ENCODE results near the gene ATP5F1B.
"Not testable (repeated sequence)": the region's sequence is repeated elsewhere in the genome, so short reads cannot be mapped to it uniquely, and the experiment has no call there.

Gene ATP5F1B
- total RNA-seq, result 432 to 875 (median 799) reads per million in 18 experiments

DNA sequence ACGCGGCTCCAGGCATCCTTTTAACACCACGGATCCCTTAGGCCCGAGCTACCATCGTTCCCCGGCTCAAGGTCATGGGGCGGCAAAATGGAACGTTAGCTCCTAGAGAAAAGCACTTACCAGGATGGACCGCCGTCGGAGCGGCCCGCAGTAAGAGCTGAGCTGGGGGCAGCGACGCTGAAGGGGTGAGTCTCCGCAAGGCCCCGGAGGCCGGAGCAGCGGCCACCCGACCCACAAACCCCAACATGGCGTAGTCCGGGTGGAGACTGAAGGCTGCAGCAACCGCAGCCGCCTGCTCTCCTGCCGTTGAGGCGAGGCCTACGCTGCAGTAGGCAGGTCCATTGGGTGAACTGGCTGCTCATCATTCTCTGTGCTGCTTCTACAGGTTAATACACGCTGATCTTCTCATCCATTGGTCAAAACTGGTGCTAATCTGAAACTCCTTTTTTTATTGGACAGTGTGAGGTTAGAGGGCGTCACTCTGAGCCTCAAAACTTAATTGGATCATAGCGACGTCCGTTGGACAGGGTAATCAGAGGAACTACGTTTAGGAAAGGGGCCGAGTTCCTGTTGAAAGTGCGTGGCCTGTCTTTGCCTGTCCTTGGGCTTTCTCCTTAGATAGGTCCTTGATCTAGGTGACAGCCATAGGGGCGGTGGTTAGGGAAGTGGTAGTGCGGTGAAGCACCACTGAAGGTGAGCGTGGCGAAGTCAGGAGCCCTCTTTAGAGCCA, at the start of gene ATP5F1B:
Gene ATP5F1B, minus strand, starts transcription at position 268 of the 730 bp plus-strand sequence. Its CDS starts 21 bp downstream, at position 247.
- DNase-seq, result peak; percentile 100

DNA sequence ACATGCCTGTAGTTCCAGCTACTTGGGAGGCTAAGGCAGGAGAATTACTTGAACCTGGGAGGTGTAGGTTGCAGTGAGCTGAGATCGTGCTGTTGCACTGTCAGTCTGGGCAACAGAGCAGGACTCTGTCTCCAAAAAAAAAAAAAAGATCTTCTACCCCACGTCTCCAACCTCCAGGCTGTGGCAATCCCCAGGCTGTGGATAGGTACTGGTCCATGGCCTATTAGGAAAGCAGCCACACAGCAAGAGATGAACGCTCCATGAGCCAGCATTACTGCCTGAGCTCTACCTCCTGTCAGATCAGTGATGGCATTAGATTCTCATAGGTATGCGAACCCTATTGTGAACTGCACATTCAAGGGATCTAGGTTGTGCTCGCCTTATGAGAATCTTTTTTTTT, 48.4 kb upstream of the ATP5F1B start:
- DNase-seq, result no peak

DNA sequence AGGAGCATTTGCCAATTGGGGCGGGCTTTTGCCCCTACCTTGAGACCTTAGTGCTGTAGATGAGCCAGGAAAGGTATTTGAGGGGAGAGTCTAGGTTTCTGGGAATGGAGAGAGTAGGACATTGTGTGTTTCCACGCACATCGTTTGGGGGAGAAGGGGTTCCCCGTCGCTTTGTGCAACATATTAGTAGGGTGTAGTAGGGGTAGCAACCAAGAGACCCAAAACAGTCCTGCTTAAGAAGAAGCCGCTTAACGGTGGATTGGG, 43.0 kb upstream of the ATP5F1B start:
- no peak for DNase-seq

DNA sequence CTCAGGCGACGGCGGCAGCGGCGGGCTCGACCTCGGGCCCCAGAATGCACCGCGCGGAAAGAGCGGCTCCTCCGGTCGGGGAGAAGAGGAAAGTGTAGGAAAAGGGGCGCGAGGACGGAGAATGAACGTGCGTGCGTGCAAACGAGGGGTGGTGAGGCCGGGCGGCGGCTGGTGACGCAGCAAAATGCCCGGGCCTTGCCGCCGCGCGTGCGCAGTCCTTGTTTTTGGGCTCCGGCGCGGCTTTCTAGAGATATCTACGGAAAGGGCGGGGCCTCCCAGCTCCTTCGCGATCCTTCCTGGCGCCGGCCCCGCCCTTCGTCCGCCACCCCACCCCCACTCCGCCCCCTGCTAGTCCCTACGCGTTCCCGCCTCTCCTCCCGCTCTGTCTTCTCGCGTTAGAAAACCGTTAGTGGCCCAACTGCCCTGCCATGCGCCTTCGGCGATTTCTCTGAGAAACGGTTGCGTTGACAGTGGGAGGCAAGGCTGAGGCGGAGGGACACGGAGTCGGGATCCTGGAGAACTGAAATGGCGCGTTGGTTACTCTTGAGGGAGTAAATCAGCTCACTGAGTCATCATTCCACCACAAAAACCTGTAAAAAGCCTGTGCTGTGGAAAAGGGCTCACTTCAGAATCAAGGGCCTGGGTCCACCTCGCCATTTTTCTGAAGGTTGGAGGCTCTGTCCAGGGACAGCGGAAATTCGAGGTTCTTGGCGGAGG, 42.5 kb upstream of the ATP5F1B start, which contains the start of gene PTGES3:
Gene PTGES3, minus strand, starts transcription at position 156 of the 717 bp plus-strand sequence. CDS start 285 bp downstream, outside the sequence.
- DNase-seq, result peak; percentile 98 to 99

DNA sequence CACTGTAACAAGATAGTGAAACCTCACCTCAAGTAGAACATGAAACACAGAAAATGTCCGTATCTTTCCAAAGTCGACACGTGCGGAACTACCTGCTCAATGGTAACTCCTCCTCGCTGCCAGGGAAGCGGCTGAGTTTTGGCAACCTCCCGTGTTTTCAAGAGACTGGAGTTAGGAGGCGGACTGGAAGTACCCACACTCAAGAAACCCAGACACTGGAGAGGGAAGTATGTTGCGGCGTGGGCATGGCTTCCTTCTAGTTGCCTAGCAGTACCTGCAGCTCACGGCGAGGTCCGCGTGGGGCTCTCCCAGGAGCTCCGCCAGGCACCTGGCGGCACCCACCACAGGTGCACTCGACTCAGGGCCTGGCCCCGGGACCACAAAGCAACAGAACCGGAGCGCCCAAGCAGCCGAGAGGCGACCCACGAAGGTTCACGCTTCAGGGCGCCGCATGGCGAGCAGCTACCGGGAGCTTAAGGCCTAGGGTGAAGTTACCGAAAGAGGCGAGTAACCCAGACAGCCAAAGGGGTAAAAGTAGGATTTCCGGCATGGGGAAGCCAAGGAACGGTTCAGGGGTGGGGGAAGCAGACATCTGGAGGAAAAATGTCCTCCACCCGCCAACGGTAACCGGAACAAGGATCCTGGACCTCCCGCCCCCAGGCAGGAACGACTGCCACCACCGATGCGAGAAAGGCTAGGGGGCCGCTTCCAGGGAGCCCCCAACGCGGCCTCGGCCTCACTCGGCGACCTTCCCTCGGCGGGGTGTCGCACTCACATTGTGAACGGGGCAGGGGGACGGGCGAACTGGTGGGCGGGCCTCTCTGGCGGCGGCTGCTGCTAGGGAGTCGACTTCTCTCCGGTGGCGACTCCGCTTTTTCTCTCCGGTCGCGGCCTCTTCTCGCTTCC, 41.7 kb upstream of the ATP5F1B start:
- DNase-seq, result peak; percentile 64 to 88

DNA sequence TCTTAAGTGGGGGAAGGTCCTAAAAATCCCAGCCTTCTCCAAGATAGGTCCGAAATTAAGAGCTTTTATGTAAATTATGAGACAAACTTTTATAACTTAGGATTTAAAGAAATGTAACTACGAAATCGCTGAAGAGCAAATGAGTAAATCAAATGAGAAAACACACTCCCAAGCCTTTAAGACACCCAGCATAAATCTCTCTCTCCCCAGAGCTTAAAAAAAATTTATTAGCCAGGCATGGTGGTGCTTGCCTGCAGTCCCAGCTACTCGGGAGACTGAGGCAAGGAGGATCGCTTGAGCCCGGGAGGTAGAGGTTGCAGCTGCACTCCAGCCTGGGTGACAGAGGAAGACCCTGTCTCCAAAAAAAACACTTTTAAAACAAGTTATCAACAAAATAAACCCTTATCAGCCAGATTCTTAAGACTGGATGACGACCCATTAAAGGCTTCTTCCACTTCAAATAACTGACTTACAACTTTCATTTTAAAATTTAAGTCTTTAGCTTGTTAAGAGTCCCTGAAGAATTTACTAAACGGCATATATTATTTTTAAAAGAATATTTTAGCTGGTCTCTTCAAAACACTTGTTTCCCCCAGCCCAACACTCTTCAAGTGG, 39.1 kb upstream of the ATP5F1B start:
- DNase-seq, result no peak

DNA sequence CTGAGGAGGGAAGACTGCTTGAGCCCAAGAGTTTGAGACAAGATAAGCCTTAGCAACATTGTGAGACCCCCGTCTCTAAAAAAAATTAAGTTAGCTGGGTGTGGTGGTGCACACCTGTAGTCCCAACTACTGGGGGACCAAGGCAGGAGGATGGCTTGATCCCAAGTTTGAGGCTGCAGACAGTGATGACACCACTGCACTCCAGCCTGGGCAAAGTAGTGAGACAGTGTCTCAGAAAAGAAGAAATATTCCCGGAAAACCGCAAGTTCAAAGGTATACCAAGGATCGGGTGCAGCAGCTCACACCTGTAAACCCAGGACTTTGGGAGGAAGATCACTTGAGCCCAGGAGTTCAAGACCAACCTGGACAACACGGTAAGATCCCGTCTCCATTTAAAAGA, 36.5 kb upstream of the ATP5F1B start:
- no peak for DNase-seq

DNA sequence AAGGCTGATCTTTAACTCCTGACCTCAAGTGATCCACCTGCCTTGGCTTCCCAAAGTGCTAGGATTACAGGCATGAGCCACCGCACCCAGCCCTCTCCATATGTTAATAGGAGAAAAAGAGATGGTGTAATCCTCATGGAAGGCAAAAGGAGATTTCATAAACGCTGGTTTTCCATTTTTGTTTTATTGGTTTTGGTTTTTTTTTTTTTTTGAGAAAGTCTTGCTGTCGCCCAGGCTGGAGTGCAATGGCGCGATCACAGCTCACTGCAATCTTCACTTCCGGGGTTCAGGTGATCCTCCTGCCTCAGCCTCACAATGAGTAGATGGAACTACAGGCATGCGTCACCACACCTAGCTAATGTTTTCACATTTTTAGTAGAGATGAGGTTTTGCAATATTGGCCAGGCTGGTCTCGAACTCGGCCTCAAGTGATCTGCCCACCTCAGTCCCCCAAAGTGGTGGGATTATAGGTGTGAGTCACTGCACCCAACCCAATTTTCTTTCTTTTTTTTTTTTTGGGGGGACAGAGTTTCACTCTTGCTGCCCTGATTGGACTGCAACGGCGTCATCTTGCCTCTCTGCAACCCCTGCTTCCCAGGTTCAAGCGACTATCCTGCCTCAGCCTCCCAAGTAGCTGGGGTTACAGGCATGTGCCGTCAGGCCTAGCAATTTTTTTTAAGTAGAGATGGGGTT, 34.2 kb upstream of the ATP5F1B start:
- no peak for DNase-seq

DNA sequence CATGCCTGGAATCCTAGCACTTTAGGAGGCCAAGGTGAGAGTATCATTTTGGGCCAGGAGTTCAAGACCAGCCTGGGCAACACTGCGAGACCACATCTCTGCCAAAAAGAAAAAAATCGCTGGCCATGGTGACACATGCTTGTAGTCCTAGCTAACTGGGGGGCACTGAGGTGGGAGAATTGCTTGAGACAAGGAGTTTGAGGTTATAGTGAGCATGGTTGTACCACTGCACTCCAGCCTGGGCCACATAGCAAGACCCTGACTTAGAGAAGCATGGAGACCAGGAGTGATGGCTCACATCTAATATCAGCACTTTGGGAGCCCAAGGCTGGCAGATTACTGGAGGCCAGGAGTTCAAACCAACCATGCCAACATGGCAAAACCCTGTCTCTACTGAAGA, 33.1 kb upstream of the ATP5F1B start:
- DNase-seq, result no peak

DNA sequence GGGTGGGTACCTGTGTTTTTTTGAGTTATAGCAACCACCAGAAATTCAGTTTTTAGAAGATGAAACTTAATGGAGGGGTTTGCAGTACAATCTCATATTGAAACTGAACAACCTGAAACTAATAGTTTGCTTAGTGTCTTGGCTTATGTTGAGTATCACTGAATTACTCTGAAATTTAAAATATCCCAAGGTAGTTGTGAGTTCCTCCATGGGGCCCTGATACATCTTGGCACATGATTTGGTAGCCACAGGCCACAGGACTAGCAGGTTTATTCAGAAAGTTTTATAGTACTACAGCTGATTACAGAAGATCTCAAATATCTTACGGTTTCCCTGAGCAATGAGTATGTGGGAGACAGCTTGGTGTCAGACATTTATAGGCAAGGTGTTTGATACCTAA, 31.9 kb upstream of the ATP5F1B start:
- DNase-seq, result no peak

DNA sequence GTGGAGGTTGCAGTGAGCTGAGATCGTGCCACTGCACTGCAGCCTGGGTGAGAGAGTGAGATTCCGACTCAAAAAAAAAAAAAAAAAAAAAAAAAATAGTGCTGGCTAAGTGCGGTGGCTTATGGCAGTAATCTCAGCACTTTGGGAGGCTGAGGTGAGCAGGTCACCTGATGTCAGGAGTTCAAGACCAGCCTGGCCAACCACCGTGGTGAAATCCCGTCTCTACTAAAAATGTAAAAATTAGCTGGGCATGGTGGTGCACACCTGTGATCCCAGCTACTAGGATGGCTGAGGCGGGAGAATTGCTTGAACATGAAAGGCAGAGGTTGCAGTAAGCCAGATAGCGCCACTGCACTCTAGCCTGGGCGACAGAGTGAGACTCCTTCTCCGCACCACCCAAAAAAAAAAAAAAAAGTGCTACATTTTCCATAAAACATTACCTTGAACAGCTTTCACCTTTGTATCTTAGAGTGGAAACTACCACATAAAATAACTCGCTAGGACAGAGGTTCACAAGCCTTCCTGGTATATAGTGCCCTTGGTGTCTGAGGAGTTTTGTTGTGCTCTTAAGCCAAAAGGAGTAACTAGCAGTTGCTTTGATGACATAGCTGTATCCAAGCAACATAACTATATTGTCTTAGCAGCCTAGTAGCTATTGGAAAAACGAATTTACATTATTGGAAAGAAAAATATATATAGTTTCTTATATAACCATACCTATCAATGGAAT, 31.2 kb upstream of the ATP5F1B start:
- no peak for DNase-seq

DNA sequence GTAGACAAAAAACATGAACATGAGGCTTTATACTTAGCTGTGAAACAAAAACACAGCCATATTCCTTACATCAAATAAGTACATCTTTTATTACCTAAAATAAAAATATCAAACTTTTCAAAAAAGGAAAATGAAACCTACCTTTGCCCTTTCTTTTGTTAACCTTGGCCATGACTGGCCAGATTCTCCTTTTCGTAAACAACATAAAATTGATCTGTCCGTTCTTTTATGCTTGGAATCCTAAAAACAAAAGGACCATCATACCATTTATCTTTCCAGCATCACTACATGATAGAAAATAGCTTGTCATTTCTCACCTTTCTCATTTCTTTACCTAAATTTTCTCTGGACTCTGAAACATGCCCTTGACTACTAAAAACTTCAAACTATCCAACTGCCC, 25.8 kb upstream of the ATP5F1B start:
- DNase-seq, result no peak

DNA sequence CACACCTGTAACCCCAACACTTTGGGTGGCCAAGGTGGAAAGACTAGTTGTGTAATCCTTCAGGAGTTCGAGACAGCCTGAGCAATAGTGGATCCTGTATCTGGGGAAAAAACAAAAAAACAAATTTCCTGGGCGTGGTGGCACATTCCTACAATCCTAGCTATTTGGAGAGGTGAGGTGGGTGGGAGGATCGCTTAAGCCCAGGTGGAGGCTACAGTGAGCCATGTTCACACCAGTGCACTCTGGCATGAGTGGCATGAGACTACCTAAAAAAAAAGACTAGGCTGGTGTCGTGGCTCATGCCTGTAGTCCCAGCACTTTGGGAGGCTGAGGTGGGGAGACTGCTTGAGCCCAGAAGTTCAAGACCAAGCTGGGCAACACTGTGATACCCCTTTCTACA, 25.1 kb upstream of the ATP5F1B start:
- no peak for DNase-seq

DNA sequence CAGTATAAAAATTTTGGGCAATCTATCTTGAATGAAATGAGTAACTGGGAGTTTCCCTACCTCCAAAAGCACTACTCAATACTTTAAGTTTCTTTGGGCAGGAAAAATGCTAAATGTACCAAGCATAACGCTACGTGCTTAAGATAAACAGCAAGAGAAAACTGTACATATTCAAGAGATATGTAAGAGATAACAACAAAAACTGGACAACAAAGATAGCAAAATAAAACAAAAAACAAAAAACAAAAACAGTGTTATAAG, 22.3 kb upstream of the ATP5F1B start:
- no peak for DNase-seq

DNA sequence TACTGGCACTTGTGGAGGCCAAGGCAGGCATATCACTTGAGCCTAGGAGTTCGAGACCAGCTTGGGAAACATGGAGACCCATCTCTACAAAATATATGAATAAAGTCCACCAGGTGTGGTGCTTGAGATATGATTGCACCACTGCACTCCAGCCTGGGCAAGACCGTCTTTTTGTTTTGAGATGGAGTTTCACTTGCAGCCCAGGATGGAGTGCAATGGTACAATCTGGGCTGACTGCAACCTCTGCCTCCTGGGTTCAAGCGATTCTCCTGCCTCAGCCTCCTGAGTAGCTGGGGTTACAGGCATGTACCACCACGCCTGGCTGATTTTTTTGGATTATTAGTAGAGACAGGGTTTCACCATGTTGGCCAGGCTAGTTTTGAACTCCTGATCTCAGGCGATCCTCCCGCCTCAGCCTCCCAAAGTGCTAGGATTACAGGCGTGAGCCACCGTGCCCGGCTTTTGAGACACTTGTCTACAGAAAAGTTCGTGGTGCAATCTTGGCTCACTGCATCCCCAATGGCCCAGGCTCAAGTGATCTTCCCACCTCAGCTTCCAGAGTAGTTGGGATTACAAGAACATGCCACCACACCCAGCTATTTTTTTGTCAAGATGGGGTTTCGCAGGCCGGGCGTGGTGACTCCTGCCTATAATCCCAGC, 16.3 kb upstream of the ATP5F1B start:
- DNase-seq, result no peak

DNA sequence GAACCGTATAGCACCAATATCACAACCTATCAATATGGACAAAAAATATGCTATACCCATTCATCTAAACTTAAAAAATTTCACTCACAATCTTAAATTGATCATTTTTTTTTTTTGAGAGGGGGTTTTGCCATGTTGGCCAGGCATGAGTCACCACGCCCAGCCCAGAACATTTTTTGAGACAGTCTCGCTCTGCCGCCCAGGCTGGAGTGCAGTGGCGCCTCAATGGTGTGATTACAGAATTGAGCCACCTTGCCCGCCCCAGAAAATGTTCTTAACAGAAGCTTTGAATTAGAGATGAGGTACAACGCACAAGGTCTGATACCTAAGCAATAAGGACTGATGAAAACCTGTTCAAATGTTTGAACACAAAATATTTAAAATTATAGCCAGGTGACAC, 15.8 kb upstream of the ATP5F1B start:
- no peak for DNase-seq

DNA sequence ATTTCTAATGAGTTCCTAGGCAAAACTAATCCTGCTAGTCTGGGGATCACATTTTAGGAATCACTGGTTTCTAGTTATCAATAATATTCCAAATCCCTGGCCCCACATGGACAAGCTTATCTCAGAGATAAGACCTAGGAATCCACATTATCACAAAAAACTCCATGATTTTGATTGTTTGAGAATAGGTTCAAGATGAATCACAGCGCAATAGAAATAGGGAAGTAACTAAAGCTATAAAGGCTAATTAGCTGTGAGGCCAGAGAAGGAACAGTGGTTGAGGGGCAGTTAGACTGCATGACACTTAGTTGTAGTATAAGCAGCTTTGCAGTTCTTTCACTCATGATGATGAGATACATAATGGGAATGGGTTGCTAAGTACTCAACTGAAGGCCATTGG, 13.1 kb upstream of the ATP5F1B start:
- peak; percentile 19 to 33 for DNase-seq

DNA sequence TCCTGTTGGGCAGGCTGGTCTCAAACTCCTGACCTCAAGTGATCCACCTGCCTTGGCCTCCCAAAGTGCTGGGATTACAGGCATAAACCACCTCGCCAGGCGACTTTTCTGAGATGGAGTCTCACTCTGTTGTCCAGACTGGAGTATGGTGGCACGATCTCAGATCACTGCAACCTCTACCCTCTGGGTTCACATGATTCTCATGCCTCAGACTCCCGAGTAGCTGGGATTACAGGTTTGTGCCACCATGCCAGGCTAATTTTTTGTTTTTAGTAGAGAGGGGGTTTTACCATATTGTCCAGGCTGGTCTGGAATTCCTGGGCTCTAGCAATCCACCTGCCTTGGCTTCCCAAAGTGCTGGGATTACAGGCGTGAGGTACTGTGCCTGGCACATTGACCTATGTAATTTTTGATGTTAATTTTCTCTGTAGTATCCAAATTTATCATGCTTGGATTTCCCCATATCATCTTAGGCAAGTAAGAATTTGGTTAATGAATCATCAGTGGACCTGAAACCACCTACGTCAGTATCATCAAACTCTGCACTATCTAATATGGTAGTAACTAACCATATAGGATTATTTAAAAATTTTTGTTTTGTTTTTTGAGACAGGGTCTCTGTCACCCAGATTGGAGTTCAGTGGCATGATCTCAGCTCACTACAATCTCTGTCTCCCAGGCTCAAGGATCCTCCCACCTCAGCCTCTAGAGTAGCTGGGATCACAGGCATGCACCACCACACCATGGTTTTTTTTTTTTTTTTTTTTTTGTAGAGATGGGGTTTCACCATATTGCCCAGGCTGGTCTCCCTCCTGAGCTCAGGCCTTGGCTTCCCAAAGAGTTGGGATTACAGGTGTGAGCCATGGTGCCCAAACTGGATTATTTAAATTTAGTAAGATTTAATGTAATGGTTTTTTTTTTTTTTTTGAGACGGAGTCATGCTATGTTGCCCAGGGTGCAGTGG, 11.9 kb upstream of the ATP5F1B start:
- DNase-seq, result no peak

DNA sequence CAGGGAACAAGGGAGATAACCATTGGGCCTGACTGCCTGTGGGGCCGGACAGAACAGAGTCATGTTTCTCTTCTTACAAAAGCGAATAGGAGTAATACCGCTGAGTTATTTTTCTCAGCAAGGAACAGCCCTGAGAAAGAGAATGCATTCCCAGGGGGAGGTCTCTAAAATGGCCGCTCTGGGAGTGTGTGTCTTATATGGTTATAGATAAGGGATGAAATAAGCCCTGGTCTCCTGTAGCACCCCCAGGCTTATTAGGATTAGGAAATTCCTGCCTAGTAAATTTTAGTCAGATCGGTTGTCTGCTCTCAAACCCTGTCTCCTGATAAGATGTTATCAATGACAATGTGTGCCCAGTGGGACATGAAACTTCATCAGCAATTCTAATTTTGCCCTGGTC, 8.0 kb upstream of the ATP5F1B start:
- DNase-seq, result not testable (repeated sequence)

DNA sequence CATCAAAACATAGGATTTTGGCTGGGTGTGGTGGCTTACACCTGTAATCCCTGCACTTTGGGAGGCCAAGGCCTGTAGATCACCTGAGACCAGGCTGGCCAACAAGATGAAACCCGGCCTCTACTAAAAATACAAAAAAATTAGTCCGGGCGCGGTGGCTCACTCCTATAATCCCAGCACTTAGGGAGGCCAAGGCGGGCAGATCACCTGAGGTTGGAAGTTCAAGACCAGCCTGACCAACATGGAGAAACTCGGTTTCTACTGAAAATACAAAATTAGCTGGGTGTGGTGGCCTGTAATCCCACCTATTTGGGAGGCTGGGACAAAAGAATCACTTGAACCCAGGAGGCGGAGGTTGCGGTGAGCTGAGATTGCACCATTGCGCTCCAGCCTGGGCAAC, 2.2 kb upstream of the ATP5F1B start:
- not testable (repeated sequence) for DNase-seq
